TTC549 (cell line): ENCODE measurements around the gene IL31RA.

Experiments
- FAIRE-seq: peaks from 2 replicates; lab custom pipeline; 2012; peaks lifted over from hg19 to GRCh38; lab: Jason Lieb, UNC

Gene IL31RA

DNA sequence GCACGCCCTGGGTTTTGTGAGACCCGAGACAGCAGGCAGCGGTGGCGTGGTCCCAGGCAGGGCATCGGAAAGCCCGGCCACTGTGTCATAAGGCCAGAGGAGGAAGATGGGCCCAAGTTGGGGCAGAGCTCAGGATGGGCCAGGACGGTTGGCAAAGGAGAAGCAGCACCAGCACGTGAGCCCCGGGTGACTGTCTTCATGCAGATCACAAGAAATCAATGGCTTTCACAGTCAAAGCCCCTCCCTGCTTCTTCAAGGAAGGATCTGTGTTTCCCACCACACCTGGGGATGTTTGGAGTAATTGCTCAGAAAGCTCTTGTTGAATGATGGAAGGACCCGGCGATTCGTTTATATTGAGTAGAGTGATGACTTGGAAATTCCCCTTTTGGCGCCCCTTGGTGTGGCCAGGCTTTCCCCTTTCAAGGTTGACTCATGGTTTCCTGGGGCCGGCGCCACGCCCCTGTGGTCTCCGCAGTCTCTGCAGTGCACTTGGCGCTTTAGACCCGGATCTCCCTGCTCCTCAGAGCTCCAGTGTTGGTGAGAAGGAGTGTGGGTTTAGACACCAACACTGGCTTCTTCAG lies 52.1 kb downstream of the IL31RA start:
- no peak for FAIRE-seq

DNA sequence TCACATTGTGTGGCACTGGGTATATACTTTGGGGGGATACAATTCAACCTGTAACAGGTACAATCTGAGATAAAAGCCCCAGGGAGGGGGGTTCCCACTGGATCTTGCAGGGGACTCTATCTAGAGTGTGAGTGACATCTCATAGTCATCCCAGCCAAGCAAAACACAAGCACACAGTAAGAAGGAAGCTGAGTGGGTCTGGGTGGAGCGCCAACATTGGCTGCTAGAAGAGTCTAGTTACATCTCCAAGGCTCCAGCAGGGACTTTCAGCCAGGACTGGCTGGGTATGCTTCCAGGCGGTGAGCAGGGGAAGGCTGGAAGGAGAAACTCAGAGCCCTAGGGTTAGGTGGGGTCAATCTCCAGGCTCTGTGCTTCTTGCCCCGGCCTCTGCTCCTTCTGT lies 53.0 kb downstream of the IL31RA start:
- no peak for FAIRE-seq

DNA sequence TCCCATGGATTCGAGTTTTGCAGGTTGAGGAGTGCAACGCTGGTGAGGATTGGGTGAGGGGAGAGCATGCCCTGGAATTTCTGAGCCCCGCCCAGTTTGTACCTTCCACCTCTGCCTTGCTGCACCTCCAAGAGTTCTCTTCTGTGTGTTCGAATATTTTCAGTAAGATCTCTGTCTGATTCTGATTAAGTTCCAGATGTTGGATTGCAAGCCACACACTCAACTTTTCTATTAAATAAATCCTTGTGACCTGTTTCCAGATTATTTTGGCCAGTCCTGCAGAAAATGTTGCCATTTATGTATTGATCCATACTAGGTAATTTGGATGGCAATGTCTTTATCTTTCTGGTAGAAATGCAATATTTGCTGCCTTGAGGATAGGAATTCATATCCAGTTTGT lies 54.1 kb downstream of the IL31RA start:
- FAIRE-seq: no peak

DNA sequence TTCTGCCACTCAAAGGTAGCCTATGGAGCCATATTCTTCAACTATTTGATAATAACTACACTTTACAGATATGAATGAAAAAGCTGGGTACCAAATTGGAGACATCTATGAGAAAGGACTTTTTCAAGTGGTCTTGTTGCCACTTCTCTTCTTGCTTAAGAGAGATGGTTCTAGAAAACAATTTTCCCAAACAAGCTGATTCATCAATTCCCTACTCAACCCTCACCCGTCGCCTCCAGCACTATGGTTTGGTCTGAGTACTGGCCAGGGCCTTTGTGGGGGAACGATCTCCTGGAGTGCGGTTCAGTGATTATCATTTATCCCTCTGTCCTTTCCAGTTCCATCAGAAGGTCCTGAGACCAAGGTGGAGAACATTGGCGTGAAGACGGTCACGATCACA lies 56.8 kb downstream of the IL31RA start:
- no peak for FAIRE-seq

DNA sequence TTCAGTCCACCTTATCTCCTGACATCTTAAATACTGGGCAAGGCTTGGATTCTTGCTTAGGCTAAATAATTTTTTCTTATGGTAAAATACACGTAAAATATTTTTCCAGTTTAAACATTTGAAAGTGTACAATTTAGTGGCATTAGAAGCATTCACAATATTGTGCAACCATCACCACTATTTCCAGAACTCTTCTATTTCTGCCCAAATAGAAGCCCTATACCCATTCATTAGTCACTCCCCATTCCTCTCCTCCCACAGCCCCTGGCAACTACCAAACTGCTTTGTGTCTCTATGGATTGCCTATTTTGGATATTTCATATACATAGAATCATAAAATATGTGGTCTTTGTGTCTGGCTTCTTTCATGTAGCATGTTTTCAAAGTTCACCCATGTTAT lies 57.6 kb downstream of the IL31RA start:
- no peak for FAIRE-seq

DNA sequence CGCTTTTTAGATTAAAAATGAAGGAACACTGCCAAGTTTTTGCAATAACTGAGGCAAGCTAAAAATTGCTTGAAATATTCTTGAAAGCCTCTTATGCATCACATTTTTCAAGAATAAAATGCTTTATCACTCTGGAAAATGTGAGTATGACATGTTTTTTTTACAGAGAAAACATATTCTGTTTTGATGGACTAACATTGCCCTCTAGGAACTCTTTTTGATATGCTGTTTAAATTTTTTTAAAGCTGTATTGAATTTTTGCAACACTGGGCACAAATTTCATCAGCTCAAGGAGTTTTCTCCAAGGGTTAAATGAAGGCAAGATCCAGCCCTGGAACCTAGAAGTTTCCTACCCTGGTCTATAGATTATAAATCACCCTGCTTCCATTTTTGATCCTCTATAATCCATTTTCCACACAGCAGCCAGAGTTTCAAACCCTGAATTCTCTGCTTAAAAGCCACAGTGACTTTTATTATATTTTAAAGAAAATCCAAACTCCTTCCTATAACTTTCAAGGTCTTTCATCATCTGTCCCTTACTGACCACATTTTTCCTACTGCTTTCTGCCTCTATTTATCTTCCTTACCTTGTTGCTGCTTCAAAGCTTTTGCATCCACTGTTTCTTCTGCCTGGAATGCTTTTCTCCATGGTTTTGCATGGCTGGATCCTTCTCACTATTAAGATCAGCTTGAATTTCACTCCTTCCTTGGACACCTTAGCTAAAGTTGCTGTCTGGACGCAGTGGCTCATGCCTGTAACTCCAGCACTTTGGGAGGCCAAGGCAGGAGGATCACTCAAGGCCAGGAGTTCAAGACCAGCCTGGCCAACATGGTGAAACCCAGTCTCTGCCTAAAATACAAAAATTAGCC lies 60.9 kb downstream of the IL31RA start:
- FAIRE-seq: no peak

DNA sequence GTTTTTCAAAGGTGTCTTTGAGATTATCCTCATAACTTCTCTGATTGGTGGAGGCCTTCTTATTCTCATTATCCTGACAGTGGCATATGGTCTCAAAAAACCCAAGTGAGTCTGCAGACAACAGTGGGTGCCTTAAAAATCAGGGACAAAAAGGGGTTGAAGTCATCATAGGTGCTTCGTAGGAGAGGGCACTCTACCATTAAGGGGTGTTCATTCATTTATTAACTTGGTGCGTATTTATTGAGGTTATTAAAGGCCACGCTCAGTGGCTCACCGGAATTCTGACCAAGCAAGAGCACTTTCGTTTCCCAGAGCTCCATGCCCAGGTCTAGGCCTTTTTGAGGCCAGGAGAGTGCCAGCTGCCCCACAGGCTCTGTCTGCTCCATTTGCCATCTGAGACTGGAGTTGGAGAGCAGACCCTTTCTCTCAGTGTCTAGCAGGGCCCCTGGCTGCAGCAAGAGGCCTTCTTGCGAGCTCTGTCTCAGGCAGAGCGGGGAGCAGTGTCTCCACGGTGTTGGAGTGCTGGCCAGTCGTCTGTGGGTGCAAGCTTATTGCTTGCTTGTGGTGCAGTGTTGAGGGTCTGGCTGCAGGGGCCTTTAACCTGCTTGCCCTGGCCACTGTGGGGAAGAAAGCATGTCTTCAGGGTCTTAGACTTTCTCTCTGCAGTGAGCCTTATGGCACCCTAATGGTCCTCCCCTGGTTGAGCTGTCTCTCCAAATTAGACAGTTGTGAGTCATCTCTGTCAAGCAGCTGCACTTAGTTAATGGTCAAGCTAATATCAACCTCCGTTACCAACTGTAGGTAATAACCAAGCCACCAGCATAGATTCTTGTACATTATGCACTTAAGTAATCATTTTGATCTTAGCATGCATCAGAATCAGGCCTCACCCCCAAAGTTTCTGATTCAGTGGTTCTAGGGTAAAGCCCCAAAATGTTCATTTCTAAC lies 62.6 kb downstream of the IL31RA start:
- FAIRE-seq: no peak

DNA sequence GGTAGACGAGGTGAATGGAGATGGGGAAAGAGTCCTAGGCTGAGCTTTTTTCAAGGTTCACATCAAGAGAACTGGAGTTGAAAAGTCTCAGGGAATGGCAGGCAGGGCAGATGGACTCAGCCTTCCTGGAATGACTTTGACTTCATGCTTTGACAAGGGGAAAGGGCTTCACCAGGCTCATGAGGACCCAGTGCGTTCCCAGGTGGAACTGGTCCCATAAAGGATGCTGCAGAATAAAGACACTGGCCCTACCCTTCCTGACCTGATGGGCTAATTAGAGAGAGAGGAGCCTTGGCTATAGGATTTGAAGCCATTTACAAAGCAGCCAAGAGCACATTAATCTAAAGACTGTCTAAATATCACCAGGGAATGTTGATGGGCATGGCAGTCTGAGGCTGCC lies 63.8 kb downstream of the IL31RA start:
- no peak for FAIRE-seq

DNA sequence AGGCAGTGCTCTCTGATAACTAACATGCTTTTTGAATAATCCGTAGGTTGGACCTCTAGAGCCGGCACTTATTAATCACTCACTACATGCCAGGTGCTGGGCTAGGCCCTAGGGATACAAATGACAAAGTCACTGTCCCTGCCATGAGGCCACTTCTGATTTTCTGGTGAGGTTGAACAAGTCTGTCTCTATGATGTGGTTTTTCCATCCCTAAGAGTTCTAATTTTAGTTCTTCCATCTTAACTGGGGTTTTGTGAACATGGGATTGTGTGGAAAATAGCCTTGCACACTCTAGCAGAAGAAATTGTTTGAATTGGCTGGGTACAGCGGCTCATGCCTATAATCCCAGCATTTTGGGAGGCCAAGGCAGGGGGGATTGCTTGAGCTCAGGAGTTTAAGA lies 64.6 kb downstream of the IL31RA start:
- FAIRE-seq: no peak

DNA sequence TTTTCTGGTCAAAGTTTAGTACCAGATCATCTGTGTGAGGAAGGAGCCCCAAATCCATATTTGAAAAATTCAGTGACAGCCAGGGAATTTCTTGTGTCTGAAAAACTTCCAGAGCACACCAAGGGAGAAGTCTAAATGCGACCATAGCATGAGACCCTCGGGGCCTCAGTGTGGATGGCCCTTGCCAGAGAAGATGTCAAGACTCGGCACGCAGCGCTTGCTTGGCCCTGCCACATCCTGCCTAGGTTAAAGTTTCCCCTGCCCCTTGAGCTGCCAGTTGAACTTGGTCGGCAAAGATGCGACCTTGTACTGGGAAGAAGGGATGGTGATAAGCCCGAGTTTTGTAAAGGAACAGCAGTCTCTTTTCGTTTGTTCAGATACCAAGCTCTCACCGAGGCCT lies 65.8 kb downstream of the IL31RA start:
- FAIRE-seq: no peak

DNA sequence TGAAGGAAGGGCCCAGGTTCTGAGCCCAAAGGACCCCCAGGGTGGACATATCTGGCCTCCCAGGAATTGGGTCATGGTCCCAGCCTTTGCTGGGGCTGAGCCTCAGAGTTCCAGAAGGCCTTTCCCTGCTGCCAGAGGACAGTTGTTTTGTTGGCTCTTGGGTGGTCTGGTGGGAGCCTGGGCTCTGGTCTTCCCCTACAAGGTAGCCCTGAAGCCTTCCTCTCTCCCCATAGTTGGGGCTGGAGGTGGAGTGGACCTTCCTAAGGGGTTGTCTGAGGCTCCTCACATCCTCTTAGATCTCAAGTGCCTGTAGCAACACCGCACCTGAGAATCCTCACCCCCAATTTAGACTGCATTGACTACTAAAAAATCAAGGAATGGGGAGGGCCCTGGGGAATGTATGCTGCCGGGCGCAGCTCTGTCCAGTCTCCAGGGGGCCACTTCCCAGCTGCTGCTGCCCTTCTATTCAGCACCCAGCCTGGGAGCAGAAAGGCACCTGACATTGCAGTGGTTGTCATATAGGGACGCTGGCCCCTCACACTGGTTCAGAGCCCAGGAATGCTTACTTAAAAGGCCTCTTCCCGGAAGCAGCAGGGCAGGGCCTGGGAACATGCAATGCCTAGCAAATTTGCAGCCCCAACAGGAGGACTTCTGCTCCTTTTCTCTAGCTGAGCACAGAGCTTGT lies 66.4 kb downstream of the IL31RA start:
- no peak for FAIRE-seq

DNA sequence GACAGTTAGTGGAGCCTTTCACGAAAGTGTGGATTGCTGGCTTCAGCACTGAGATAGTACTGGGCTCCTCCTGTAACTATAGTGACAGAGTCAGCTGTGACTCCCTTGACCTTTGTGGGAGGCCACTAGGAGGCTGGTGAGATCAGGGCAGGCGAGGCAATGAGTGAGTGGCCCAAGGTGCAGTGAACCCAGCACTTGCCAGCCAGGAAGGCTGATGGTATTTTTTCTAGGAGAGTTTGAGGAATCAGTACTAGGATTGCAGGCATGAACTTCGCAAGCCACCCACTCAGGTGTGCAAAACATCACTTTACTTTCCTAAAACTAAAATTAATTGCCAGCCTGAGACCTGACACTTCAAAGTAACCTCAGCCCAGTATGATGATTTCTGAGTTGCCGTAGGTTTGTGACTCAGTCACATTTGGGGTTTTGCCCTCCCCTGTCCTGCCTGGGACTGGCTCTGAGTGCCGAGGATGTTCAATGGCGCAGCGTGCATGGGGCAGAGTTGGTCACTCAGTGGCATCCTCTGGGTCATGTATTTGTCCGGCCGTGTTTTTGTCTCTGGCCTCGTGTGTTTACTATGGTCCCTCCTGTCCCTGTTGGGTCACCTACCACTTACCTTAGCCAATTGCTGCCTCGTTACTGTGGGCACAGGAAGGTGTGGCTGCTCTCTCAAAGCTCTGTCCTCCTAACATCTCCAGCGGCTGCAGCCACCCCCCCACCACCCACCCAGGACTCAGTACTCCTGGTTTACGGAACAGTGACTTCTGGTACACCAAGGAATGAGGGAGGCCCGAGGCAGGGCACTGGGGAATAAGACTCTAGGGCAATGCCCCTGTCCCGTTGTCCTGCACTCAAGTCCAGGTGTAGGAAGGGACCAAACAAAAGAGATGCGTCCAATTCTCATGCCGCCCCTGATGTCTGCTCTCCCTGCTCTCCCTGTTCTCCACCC lies 67.2 kb downstream of the IL31RA start:
- FAIRE-seq: no peak

DNA sequence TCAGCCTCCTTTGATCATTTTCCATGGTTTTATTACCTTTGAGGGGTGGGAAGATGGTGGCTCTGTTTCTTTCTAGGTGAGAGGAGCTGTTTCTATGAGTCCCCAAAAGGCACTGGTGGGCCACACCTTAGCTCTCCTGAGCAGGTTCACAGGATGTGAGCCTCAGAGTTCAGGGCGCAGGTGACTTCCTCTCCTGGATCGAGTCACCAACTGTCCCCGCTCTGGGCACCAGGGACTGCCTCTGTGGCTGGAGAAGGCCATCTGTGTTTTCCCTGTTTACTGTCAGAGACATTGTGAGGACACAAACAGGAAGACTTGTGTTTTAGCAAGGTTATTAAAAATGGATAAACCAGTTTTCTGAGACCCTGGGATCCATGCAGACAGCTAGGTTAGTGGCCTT lies 68.5 kb downstream of the IL31RA start:
- FAIRE-seq: no peak

DNA sequence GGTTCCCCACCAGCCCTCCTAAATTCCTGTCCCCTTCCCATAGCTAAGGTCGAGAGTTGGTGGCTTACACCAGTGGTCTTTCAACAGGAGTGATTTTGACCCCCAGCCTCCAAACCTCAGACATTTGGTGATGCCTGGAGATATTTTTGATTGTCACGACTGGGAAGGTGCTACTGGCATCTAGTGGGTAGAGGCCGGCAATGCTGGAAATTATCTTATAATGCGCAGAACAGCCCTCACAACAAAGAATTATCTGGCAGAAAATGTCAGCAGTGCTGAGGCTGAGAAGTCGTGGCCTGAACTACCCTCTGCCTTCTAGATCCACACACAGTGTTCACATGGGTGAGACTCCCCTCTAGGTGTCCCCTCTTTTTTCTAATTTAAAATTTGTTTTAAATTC lies 69.6 kb downstream of the IL31RA start:
- no peak for FAIRE-seq

DNA sequence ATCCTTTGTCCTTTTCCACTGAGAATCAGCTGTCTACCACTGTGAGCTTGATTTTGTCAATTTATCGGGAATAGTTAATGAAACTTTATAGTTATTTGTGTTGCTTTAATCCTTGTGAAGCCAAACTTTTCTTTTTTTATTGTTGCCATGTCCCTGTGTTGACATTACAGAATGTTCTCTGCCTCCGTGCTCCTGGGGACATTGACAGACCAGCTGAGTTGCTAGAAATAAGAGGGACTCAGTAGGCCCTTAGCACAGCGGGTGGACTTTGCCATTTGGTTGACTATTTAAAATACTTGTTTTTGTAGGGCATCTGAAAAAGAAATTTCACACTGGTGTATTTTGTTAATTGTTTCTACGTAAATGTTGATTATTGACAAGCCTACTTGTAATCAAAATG lies 70.5 kb downstream of the IL31RA start:
- FAIRE-seq: no peak

DNA sequence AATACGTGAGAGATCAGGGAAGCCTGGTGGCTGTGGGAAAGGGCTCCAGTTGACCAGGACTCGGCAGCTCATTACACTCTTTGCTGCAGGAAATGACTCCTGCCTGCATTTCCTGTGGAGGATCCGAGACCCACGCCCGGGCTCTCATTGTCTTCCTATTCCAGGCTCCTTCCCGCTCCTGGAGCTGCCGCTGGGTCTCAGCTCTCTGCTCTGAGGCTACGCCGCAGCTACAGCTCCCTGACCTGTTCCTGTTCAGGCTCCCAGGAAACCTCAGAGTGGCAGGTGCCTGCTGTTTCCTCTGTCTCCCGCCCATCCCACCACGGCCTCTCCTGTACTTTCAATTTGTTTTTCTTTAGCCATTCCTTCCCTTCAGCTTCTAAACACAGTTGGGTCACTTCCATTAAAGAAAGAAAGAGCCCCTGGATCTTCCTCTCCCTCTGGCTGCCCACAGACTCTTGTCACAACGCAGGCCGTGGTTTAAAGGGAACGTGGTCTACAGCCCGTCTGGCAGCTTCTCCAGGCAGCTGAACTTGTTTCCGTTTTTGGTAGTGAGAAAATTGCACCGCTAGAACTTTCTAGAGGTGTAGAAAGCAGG lies 72.1 kb downstream of the IL31RA start:
- no peak for FAIRE-seq

DNA sequence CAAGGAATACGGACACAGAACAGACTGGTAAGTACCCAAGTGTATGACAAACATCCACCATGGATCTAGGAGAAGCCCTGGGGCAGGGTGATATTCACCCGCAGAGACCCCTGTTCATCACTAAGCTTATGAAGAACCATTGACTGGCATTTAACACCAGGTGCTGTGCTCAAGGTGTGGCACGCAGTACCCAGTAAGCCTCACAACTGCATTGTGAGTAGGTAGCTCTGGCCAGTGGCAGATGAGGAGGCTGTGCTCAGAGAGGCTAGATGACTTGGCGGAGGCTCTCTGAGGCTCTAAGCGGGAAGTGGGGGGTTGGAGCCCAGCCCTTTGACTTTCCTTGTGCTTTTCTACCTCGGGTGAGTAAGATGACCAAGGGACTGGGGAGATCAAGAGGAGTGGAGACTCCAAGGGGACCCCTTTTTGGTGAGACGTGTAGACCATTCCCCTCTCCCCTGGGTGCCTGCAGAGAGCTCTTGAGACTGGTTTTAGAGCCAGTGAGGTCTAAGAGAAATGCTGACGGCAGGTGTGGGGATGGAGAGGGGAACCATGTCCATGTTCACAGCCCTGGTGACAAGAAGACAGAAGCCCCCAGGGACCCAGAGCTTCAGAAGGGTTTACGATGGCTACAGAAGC lies 72.8 kb downstream of the IL31RA start:
- FAIRE-seq: no peak

DNA sequence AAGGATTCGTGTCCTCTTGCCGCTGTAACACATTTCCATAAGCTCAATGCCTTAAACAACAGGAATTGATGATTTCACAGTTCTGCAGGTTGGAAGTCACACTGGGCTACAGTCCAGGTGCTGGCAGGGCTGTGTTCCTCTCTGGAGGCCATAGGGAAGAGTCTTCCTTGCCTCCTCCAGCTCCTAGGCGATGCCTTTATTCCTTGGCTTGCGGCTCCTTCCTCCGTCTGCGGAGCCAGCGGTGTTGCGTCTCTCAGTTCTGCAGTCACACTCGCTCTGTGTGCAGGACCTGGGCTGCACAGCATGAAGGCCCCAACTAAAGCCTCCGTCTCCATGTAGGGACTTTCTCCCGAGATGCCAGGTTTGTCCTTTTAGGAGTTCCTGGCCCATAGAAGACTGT lies 73.6 kb downstream of the IL31RA start:
- FAIRE-seq: no peak

DNA sequence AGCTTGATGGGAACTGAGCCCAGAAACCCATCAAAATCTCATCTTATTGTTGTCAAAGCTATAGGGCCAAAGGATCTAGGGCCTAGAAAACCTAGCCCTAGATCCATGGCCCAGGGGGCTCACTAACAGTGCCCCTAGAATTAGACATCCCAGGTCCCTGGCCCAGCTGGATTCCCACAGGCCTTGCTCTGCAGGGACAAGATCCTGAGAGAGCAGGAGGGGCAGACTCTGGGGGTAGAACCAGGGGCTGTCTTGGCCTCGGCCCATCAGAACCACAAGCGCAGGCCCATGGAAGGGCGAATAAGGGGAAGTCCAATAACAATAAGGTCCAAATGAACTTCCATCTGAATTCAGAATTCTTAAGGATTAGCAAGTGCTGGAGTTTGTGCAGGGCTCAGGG lies 74.0 kb downstream of the IL31RA start:
- FAIRE-seq: no peak

DNA sequence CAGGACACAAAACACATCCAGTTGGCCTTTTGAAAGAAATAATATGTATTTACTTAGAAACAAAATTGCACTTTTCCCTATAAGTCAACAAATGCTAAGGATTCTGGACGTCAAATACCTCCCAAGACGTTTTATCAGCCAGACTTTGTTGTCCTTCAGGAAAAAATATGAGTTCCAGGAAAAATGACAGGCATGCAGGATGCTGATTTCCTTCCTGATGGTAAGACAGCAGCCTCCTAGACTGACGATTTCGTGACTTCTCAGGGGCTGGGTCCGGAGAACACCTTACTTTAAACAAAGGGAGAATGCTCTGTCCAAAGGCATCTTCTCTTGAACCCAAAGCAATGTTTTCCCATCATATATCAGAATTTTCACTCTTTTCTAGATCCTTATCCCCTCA lies 74.6 kb downstream of the IL31RA start:
- no peak for FAIRE-seq
